ENCODE measurements around the gene ZIC3. TPM values are rescaled to one million over a fixed set of nuclear protein-coding genes. Genes with fewer than 3 reads are reported as not detected.

ZIC3 gene
- total and polyA plus RNA-seq, 2 experiments from 2014 or later: 1.7 to 4.3 TPM

DNA sequence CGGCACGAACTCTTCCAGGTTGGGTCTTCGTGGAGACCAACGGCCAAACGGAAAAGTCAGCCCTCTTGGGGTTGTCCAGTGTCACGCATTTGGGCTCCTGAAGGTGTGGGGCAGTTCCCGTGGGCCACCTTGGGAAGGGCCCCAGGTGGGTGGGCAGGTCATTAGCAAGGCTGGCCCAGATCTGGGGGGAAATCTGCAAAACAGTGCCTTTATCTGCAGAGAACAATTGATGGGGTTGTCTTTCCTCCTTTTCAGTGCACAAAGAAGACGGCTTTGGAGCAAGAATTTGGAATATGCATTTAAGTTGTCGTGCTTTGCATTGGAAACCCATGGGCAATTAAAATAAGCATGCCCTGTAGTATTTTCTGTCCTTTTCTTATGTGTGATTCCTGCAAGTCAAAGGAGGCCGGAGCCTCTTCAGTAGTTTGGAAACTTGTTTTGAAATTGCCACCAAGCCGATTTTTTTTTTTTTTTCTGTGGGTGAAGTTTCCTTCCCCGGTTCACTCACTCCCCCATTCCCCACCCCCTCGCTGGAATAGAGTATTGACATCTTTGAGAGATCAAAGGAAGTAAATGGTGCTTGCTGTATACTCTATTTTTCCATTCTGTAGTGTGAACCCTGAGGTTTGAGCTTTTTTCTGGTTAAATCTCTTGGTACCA, 9.8 kb downstream of the ZIC3 start:
- H3K9me3 ChIP-seq (ENCODE audit: low read depth): no peaks in the 10 kb centered on the region
- no peaks in the 10 kb centered on the region for H3K4me1 ChIP-seq (ENCODE audit: low read depth)
- no peak for DNase-seq (ENCODE audit: low read depth in 1 of 2, low spot score in 1 of 2)
- TF ChIP-seq, protein P1, sequence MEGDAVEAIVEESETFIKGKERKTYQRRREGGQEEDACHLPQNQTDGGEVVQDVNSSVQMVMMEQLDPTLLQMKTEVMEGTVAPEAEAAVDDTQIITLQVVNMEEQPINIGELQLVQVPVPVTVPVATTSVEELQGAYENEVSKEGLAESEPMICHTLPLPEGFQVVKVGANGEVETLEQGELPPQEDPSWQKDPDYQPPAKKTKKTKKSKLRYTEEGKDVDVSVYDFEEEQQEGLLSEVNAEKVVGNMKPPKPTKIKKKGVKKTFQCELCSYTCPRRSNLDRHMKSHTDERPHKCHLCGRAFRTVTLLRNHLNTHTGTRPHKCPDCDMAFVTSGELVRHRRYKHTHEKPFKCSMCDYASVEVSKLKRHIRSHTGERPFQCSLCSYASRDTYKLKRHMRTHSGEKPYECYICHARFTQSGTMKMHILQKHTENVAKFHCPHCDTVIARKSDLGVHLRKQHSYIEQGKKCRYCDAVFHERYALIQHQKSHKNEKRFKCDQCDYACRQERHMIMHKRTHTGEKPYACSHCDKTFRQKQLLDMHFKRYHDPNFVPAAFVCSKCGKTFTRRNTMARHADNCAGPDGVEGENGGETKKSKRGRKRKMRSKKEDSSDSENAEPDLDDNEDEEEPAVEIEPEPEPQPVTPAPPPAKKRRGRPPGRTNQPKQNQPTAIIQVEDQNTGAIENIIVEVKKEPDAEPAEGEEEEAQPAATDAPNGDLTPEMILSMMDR (IDR thresholded peaks at IDR 0.05; ENCODE audit: low read depth, low read length): no peak
- H3K27ac ChIP-seq: no peak overlapping the region
- no peaks in the 10 kb centered on the region for H3K36me3 ChIP-seq
- peaks cover 39% of the 10 kb centered on the region for H3K27me3 ChIP-seq
- H3K4me3 ChIP-seq: no peak overlapping the region

DNA sequence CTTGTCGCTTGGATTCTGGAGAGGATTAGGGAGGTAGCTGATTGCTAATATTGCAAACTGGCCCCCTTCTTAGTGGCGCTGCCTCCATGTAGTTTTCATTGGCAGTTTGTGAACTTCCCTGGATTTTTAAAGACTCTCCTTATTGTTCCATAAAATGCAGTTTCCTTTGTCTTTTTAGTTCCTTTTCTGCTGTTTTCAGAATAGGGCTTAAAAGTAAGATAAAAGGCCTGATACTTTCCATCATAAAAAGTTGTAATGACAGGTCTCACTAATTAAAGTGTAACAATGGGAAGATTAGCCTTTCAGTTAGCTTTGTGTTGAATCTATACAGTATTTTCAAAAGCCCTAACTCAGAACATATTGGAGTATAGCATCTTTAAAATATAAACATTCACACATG, 21.2 kb downstream of the ZIC3 start:
- DNase-seq (ENCODE audit: low read depth in 1 of 2, low spot score in 1 of 2): no peak
- Histone ChIP-seq H3K27ac (no peak overlapping the region), H3K9me3 (ENCODE audit: low read depth) (no peaks in the 10 kb centered on the region), H3K27me3 (no peaks in the 10 kb centered on the region), H3K4me3 (no peak overlapping the region), H3K36me3 (no peaks in the 10 kb centered on the region), H3K4me1 (ENCODE audit: low read depth) (no peaks in the 10 kb centered on the region)
- TF ChIP-seq, protein P1 (IDR thresholded peaks at IDR 0.05; ENCODE audit: low read depth, low read length): no peak

GRCh38 chrX:137600769-137601168, 34.8 kb downstream of the ZIC3 start:
- Histone ChIP-seq H3K4me1 (ENCODE audit: low read depth) (no peaks in the 10 kb centered on the region), H3K36me3 (no peaks in the 10 kb centered on the region), H3K9me3 (ENCODE audit: low read depth) (no peaks in the 10 kb centered on the region), H3K27ac (no peak overlapping the region), H3K4me3 (no peak overlapping the region), H3K27me3 (no peaks in the 10 kb centered on the region)
- TF ChIP-seq, protein P1 (IDR thresholded peaks at IDR 0.05; ENCODE audit: low read depth, low read length): no peak
- DNase-seq (ENCODE audit: low read depth in 1 of 2, low spot score in 1 of 2): no peak

Measured in cardiac muscle cell (in vitro differentiated cells and primary cell).